ENCODE measurements around the gene MPLKIP.
"Not testable (repeated sequence)": the region's sequence is repeated elsewhere in the genome, so short reads cannot be mapped to it uniquely, and the experiment has no call there.

Gene MPLKIP

DNA sequence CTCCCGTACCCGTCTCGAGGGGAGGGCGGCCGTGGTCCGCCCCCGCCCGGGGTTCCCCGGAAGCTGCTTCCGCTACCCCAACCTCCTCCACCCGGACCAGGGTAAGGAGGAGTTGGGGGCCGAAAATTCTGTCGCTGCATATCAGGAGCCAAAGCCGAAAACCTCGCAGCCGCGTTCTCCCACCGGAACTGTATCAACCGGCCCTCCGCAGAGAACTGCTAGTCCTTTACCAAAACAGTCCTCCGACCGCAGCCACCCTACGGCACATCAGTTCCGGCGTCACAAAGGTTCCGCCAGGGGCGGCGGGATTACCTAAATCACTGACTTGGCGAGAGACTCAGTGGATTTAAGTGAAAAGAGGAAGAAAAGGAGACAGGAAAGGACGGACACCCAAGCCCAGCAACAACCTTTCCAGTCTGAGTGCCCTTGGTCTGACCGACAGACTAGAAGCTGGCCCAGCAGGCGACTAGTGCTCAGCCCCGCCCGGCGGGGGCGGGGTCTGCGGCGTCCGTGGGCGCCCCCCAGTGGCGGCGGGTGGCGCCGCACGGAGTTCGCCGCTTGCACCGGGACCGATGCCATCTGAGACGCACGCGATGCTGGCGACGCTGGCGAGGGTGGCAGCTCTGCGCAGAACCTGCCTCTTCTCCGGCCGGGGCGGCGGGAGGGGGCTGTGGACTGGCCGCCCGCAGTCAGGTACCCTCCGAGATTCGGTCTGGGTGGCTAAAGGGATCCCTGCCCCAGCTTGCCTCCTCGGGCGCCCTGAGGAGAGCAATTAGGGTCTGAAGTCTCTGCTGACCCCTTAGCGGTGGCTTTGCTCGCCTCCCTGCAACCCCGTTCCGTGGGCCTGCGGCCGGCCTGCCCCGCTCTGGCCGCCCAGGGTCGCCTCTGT, at the start of gene MPLKIP, which contains the start of gene SUGCT:
MPLKIP (minus strand) TSS at position 195 of the 889 bp plus-strand sequence; CDS start at position 140, 55 bp downstream.
SUGCT (plus strand) TSS at position 578 of the 889 bp plus-strand sequence.
- Histone ChIP-seq H3K9me3 (no peaks in the 10 kb centered on the region), H3K4me1 (peaks cover 9% of the 10 kb centered on the region), H3K27me3 (ENCODE audit: low read depth) (no peaks in the 10 kb centered on the region), H3K4me3 (peak within 1 kb of the TSS; percentile 96), H3K36me3 (replicated peaks) (no peaks in the 10 kb centered on the region)
- in situ Hi-C loops (cut with MboI; ENCODE audit: low sequenced_read_pairs), result no loop called here
- DNase-seq (ENCODE audit: low spot score in 2 of 2), result peak; percentile 76 to 89

DNA sequence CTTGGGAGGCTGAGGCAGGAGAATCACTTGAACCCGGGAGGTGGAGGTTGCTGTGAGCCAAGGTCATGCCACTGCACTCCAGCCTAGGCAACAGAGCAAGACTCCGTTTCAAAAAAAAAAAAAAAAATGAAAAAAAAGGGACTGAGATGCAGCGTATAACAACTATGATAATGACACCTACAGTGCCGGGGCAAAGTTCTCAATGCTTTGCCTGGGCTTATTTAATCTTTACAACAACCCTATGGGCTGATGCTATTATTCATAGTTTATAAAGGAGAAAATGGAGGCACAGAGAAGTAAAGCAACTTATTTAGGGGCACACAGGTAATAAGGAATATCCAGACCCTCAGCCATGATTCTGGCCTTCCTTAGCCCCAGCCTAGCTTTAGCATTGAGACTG, 48.0 kb upstream of the MPLKIP start:
- H3K27me3 ChIP-seq (ENCODE audit: low read depth), result no peaks in the 10 kb centered on the region
- no peak overlapping the region for H3K4me3 ChIP-seq
- DNase-seq (ENCODE audit: low spot score in 2 of 2), result no peak
- no peaks in the 10 kb centered on the region for H3K36me3 ChIP-seq (replicated peaks)
- no peaks in the 10 kb centered on the region for H3K4me1 ChIP-seq
- no peaks in the 10 kb centered on the region for H3K9me3 ChIP-seq
- in situ Hi-C loops (cut with MboI; ENCODE audit: low sequenced_read_pairs), result no loop called here

DNA sequence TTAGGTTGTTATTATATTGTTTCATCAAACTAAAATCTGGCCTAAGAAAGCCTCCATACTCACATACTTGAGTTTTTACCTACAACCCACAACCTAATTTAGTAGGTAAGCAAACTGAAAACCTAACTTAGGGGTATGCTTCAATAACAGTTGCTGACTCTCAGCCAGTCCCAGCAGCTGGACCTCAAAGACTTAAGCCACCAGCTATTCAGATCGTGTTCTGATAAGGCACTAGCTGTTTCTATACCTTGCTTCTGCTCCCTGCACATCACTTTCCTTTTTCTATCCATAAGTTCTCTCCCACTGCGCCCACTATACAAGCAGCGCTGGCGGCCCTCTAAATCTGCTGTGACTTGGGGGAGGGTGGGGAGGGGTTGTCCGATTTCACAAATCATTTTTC, 42.6 kb upstream of the MPLKIP start:
- Histone ChIP-seq H3K4me1 (no peaks in the 10 kb centered on the region), H3K36me3 (replicated peaks) (no peaks in the 10 kb centered on the region), H3K27me3 (ENCODE audit: low read depth) (no peaks in the 10 kb centered on the region), H3K4me3 (no peak overlapping the region), H3K9me3 (no peaks in the 10 kb centered on the region)
- in situ Hi-C loops (cut with MboI; ENCODE audit: low sequenced_read_pairs), result no loop called here
- no peak for DNase-seq (ENCODE audit: low spot score in 2 of 2)

DNA sequence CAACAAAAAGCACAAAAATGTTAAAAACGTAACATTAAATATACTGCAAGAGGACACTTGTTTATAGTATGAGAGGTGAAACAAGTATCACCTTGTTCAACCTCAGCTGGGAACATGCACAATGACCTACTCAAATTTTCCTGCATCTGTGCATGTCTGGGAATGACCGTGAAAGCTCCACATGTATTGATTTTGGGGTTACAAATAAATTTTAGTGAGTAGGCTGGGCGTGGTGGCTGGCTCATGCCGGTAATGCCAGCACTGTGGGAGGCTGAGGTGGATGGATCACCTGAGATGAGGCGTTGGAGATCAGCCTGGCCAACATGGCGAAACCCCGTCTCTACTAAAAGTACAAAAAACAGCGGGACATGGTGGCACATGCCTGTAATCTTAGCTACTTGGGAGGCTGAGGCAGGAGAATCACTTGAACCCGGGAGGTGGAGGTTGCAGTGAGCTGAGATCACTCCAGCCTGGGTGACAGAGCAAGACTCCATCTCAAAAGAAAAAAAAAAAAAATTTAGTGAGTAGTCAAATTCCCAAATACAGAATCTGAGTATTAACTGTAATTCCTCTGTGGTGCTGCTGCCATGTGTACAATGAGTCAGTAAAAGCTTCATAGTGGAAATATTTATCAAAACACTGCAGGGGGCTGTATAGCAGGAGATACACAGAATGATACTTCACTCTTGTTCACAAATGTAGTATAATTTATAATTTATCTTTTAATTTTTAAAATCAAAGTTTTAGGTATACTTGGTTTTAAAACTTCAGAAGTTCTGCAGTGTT, 41.5 kb upstream of the MPLKIP start:
- Histone ChIP-seq H3K9me3 (no peaks in the 10 kb centered on the region), H3K4me1 (no peaks in the 10 kb centered on the region), H3K36me3 (replicated peaks) (no peaks in the 10 kb centered on the region), H3K27me3 (ENCODE audit: low read depth) (no peaks in the 10 kb centered on the region), H3K4me3 (no peak overlapping the region)
- no peak for DNase-seq (ENCODE audit: low spot score in 2 of 2)
- in situ Hi-C loops (cut with MboI; ENCODE audit: low sequenced_read_pairs), result no loop called here

DNA sequence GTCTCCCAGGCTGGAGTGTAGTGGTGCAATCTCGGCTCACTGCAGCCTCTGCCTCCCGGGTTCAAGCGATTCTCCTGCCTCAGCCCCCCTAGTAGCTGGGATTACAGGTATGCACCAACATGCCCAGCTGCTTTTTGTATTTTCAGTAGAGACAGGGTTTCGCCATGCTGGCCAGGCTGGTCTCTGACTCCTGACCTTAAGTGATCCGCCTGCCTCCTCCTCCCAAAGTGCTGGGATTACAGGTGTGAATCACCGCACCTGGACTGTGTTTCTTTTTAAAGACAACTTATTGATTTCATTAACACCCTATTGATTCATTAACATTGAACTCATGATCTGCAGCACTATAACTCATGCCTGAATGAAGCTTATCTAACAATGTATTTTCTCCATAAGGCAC, 40.8 kb upstream of the MPLKIP start:
- H3K4me1 ChIP-seq; DNase-seq (ENCODE audit: low spot score in 2 of 2); in situ Hi-C loops (cut with MboI; ENCODE audit: low sequenced_read_pairs): not testable (repeated sequence)

DNA sequence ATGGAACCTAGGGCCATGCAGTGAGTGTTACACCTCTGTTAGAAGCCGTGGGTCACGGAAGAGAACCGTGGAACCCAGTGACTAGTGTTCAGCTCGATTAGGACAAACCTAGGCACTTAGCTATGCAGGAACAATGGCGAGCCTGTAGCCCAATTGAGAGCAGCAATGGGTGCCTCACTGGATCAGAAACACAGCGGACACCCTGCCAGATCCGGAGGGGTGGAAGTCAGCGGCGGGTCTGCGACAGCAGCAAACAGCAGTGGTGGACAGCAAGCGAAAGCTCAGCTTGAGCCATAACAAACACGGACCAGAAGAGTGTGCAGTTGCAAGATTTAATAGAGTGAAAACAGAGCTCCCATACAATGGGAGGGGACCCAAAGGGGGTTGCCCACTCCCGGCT, 38.7 kb upstream of the MPLKIP start:
- DNase-seq (ENCODE audit: low spot score in 2 of 2); H3K27me3 ChIP-seq (ENCODE audit: low read depth); H3K9me3 ChIP-seq; H3K36me3 ChIP-seq (replicated peaks); H3K4me3 ChIP-seq; H3K4me1 ChIP-seq; in situ Hi-C loops (cut with MboI; ENCODE audit: low sequenced_read_pairs): not testable (repeated sequence)

More for the DNA sequence above, 40.8 kb upstream of the MPLKIP start:
- H3K9me3 ChIP-seq; H3K36me3 ChIP-seq (replicated peaks); H3K4me3 ChIP-seq; H3K27me3 ChIP-seq (ENCODE audit: low read depth): not testable (repeated sequence)

DNA sequence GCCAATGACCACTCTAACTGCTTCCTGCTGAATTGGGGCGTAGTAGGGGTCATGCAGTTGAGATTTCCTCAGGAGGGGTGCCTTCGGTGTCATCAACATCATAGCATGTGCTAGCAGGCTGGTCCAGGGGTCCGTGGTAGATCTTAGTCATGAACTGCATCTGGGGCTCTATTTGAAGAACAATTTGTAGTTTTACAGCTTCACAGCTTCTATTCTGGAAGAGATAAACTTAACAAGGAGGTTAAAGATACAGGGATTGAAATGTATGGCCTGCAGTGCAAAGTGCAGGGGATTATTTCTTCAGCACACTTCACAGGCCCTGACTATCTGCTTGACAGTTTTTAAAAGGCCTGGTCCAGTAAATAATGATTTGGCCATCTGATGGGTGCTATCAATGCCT, 33.8 kb upstream of the MPLKIP start:
- H3K4me1 ChIP-seq; H3K9me3 ChIP-seq; DNase-seq (ENCODE audit: low spot score in 2 of 2); H3K27me3 ChIP-seq (ENCODE audit: low read depth); H3K36me3 ChIP-seq (replicated peaks); in situ Hi-C loops (cut with MboI; ENCODE audit: low sequenced_read_pairs); H3K4me3 ChIP-seq: not testable (repeated sequence)

DNA sequence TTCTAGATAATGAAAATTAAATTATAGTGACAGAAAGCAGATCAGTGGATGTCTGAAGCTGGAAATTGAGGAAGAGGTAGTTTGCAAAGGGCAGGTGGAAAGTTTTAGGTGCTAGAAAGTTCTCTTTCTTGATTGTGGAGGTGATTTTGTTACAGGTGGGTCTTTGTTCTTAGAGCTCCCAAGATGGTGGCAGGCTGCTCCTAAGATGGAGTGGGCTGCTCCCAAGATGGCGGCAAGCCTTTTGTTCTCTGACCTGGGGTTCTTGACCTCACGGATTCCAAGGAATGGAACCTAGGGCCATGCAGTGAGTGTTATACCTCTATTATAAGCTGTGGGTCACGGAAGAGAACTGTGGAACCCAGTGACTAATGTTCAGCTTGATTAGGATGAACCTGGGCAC, 32.9 kb upstream of the MPLKIP start:
- no peak for DNase-seq (ENCODE audit: low spot score in 2 of 2)
- Histone ChIP-seq H3K36me3 (replicated peaks) (no peaks in the 10 kb centered on the region), H3K27me3 (ENCODE audit: low read depth) (no peaks in the 10 kb centered on the region), H3K4me1 (no peaks in the 10 kb centered on the region), H3K9me3 (no peaks in the 10 kb centered on the region), H3K4me3 (no peak overlapping the region)
- in situ Hi-C loops (cut with MboI; ENCODE audit: low sequenced_read_pairs), result no loop called here

DNA sequence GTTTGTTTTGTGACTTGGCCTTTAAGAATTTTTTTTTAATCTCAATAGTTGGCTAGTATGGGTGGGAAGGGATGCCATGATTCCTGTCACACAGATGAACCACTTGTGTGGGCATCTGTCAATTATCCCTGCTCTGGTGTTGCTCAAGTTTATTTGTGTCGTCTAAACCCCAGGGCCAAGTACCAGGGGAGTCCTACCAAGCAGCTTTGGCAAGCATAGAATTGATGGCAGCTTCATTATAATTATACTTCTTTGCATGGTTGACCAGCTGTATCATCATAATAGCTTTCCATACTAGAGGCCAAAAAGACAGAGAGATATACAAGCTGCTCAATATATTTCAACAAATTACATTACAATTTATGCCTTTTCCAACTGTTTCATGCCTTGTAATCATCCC, 30.8 kb upstream of the MPLKIP start:
- no peaks in the 10 kb centered on the region for H3K9me3 ChIP-seq
- no peak overlapping the region for H3K4me3 ChIP-seq
- H3K4me1 ChIP-seq, result no peaks in the 10 kb centered on the region
- H3K36me3 ChIP-seq (replicated peaks), result no peaks in the 10 kb centered on the region
- no peak for DNase-seq (ENCODE audit: low spot score in 2 of 2)
- in situ Hi-C loops (cut with MboI; ENCODE audit: low sequenced_read_pairs), result no loop called here
- H3K27me3 ChIP-seq (ENCODE audit: low read depth), result no peaks in the 10 kb centered on the region

DNA sequence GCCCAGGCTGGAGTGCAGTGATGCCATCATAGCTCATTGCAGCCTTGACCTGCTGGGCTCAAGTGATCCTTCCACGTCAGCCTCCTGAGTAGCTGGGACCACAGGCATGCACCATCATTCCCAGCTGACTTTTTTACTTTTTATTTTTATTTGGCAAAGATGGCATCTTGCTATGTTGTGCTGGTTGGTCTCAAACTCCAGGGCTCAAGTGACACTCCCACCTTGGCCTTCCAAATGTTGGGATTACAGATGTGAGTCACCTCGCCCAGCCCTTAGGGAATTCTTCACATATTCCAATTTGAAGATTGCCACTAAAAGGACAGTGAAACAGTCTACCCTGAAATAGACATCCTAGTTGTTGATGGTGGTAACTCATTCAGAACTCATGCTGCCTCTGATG, 28.1 kb upstream of the MPLKIP start:
- in situ Hi-C loops (cut with MboI; ENCODE audit: low sequenced_read_pairs), result no loop called here
- no peaks in the 10 kb centered on the region for H3K9me3 ChIP-seq
- no peak for DNase-seq (ENCODE audit: low spot score in 2 of 2)

DNA sequence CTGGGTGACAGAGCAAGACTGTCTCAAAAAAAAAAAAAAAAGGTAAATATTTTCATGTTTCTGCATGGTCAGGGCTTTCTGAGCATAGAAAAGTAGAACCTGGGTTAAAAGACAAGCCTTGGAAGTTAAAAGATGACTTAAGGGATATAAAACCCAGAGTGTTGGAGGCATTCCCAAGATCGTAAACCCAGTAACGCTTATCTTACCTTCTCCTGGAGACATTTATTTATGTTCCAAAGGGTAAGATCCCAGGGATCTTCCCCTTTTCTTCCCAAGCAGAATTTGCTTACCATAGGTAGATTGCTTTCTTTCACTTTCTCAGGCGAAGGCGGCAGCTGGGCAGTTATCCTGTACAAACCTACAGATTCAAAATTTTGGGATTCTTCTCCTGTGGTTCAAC, 22.6 kb upstream of the MPLKIP start:
- Histone ChIP-seq H3K27me3 (ENCODE audit: low read depth) (no peaks in the 10 kb centered on the region), H3K9me3 (no peaks in the 10 kb centered on the region), H3K4me3 (no peak overlapping the region), H3K4me1 (no peaks in the 10 kb centered on the region), H3K36me3 (replicated peaks) (no peaks in the 10 kb centered on the region)
- in situ Hi-C loops (cut with MboI; ENCODE audit: low sequenced_read_pairs), result no loop called here
- DNase-seq (ENCODE audit: low spot score in 2 of 2), result no peak

More for the DNA sequence above, 28.1 kb upstream of the MPLKIP start:
- Histone ChIP-seq H3K27me3 (ENCODE audit: low read depth) (no peaks in the 10 kb centered on the region), H3K4me1 (no peaks in the 10 kb centered on the region), H3K4me3 (no peak overlapping the region), H3K36me3 (replicated peaks) (no peaks in the 10 kb centered on the region)

DNA sequence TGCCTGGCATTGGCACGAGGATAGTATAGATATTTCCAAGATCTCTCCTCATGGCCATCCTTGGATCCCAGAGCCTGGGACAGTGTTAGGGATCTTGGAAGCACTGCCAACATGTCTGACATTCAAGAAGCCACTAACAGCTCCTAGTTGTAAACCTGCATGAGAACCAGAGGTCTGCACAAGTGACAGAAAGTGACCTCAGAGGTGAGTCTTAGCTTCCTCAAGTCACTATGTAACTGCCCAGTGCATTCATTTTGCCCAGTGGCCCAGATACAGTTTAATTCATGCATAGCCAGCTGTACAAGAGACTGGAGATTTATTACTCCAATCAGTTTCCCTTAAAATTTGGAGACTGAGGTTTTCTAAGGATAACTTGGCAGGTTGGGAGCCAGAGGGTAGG, 17.1 kb upstream of the MPLKIP start:
- H3K9me3 ChIP-seq, result peaks cover 3% of the 10 kb centered on the region; the same call in 1 of the 2 replicates
- H3K4me3 ChIP-seq, result no peak overlapping the region
- H3K4me1 ChIP-seq, result peaks cover 10% of the 10 kb centered on the region
- no peaks in the 10 kb centered on the region for H3K36me3 ChIP-seq (replicated peaks)
- DNase-seq (ENCODE audit: low spot score in 2 of 2), result no peak
- no peaks in the 10 kb centered on the region for H3K27me3 ChIP-seq (ENCODE audit: low read depth)
- in situ Hi-C loops (cut with MboI; ENCODE audit: low sequenced_read_pairs), result no loop called here

DNA sequence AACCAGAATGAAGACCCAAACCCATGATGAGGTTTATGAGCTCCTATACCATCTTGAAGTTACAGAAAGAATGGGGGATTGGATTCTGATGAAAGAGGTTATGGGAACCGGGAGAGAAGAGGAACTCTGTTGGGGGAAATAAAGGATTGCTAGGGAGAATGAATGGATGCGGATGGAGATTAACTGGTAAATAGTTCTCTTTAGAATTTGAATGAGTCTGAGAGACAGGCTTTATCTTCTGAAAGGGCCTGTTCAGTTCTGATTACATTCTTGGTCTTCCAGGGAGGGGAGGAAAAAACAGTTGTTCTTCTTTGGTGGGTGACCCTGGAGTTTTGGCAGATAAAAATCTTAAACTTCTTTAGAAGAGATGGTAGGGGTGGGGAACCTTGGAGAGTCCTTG, 14.2 kb upstream of the MPLKIP start:
- no peak overlapping the region for H3K4me3 ChIP-seq
- in situ Hi-C loops (cut with MboI; ENCODE audit: low sequenced_read_pairs), result no loop called here
- no peaks in the 10 kb centered on the region for H3K36me3 ChIP-seq (replicated peaks)
- H3K27me3 ChIP-seq (ENCODE audit: low read depth), result no peaks in the 10 kb centered on the region
- peaks cover 3% of the 10 kb centered on the region; the same call in 1 of the 2 replicates for H3K9me3 ChIP-seq
- DNase-seq (ENCODE audit: low spot score in 2 of 2), result peak in 1 of 2 experiments; percentile 76
- H3K4me1 ChIP-seq, result peaks cover 10% of the 10 kb centered on the region

DNA sequence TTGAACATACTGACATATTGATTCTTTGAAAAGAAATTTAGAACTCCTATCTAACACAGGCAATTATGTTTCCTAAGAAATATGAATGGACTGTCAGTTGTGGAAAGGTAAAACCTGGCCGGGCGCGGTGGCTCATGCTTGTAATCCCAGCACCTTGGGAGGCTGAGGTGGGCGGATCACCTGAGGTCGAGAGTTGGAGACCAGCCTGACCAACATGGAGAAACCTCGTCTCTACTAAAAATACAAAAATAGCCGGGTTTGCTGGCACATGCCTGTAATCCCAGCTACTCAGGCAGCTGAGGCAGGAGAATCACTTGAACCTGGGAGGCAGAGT, 13.8 kb upstream of the MPLKIP start:
- in situ Hi-C loops (cut with MboI; ENCODE audit: low sequenced_read_pairs); H3K36me3 ChIP-seq (replicated peaks); H3K27me3 ChIP-seq (ENCODE audit: low read depth); DNase-seq (ENCODE audit: low spot score in 2 of 2); H3K4me3 ChIP-seq; H3K4me1 ChIP-seq; H3K9me3 ChIP-seq: not testable (repeated sequence)

Data from HAP-1 (cell line).